Lung (tissue), 5 donors: ENCODE data around the gene TRPM7. TPM values are rescaled to one million over a fixed set of nuclear protein-coding genes. Genes with fewer than 3 reads are reported as not detected.

Source experiments
- polyA plus RNA-seq, 2 donors: library from polyadenylated mRNA; stranded (reverse); fragments of 200-250 nt; gene quantifications; one replicate each; pipeline ENCODE4 v1.2.1, GENCODE V29; 2013
- small RNA-seq: library from RNA; depleted of rRNA; stranded (forward); fragments of <200 nt; gene quantifications from one replicate; pipeline ENCODE3, GENCODE V24; 2014; ENCODE audit warnings: low replicate concordance
- total RNA-seq, 2 donors: library from RNA; depleted of rRNA in 1 of 2; stranded (reverse); fragments of >200 nt in 1 of 2; gene quantifications; one replicate each; pipeline ENCODE4 v1.2.1, GENCODE V29; 2014 to 2021
- donor health status: Bipolar disorder and iron deficiency.
- donor health status: healthy.
- donor health status: DM: yes; HTN: yes; CAD: no.

TRPM7 gene
- total and polyA plus RNA-seq, 4 donors: 9.1 to 77.7 (median 20.7) TPM

Small RNA genes lying within 50 kb of the gene (small RNA-seq; reads per million reads assigned to genes)
- gene RN7SL354P: not detected

Other genes with a start within 250 kb of the TRPM7 start
- under 1 TPM in 1 of 2 donors, not detected in 1; 0.34 TPM for gene USP50, start 140.1 kb downstream of the TRPM7 start, total RNA-seq
- gene USP50, start 140.1 kb downstream of the TRPM7 start, polyA plus RNA-seq: not detected
- gene SPPL2A, start 78.9 kb upstream of the TRPM7 start, total RNA-seq: 100 to 1,000 TPM; 119 to 147 TPM
- 100 to 1,000 TPM in 1 of 2 donors, 10 to 100 TPM in 1; 36.3 to 129 TPM for gene SPPL2A, start 78.9 kb upstream of the TRPM7 start, polyA plus RNA-seq
- gene AP4E1, start 221.9 kb upstream of the TRPM7 start, total RNA-seq: 10 to 100 TPM in 1 of 2 donors, 1 to 10 TPM in 1; 9.9 to 12.7 TPM
- 1 to 10 TPM; 2.2 to 3.5 TPM for gene AP4E1, start 221.9 kb upstream of the TRPM7 start, polyA plus RNA-seq